ENCODE data around the gene GTF2F1. TPM values are rescaled to one million over a fixed set of nuclear protein-coding genes. Genes with fewer than 3 reads are reported as not detected.
A peak's percentile ranks its signal among the peaks of the same experiment; 100 is the strongest.
"Not testable (repeated sequence)": the region's sequence is repeated elsewhere in the genome, so short reads cannot be mapped to it uniquely, and the experiment has no call there.

GTF2F1 gene
- total and polyA plus RNA-seq, 9 of the 15 experiments (the other 6 are each of a cell fraction or from before 2014, with no cell fraction given), result 4.7 to 75.4 (median 68.4) TPM

GRCh38 chr19:6400062-6400944, 7.3 kb upstream of the GTF2F1 start:
- WGBS (ENCODE audit: insufficient coverage, low coverage, missing lambda C conversion rate), result 57% methylated on average over 18 of the region's 23 CpGs
- ATAC-seq, result peak; percentile 26; the same call in 1 of the 3 replicates
- DNase-seq (ENCODE audit: extremely low read depth in 1 of 4, low spot score in 3 of 4); H3K4me3 ChIP-seq; BruUV-seq (replicated peaks); H3K36me3 ChIP-seq (ENCODE audit: control insufficient read depth, insufficient read depth, low read length); H3K27me3 ChIP-seq (ENCODE audit: control insufficient read depth in 2 of 2, insufficient read depth in 2 of 2, low read length in 2 of 2); H3K4me2 ChIP-seq (ENCODE audit: insufficient read depth, low read length); CTCF ChIA-PET (ENCODE audit: low intra/inter-chr PET ratio); H3K9me1 ChIP-seq (ENCODE audit: control insufficient read depth, insufficient read depth, low read length); H4K20me1 ChIP-seq (replicated peaks; ENCODE audit: control insufficient read depth, insufficient read depth, low read length); H3K79me2 ChIP-seq (ENCODE audit: control insufficient read depth, insufficient read depth, low read length); intact Hi-C loops (cut with micrococcal nuclease); in situ Hi-C loops (cut with MboI); FAIRE-seq; H2AFZ ChIP-seq (ENCODE audit: low read depth, low read length); H3K27ac ChIP-seq (ENCODE audit: extremely low read depth, low read depth, low read length); H3K9me3 ChIP-seq (replicated peaks; ENCODE audit: control insufficient read depth, insufficient read depth, low read depth, low read length): not testable (repeated sequence)
- Histone ChIP-seq H3K9ac (ENCODE audit: insufficient read depth in 1 of 2, low read depth in 2 of 2, low read length in 2 of 2) (peak overlapping the region in 1 of 2 experiments; percentile 50; a peak in 1 of 4 replicates), H3K4me1 (replicated peaks in 1 of 2; ENCODE audit: control insufficient read depth in 2 of 2, insufficient read depth in 2 of 2, low read length in 2 of 2) (peaks cover 0 to 13% of the 10 kb centered on the region in 2 experiments; a peak in 3 of 5 replicates)
- TF ChIP-seq EGR1 (conservative IDR thresholded peaks at IDR 0.05), result peak; percentile 51
- peak; percentile 80 for TF ChIP-seq ZNF121 (CRISPR knock-in tag; conservative IDR thresholded peaks at IDR 0.05)
- POLR2A ChIA-PET, result interaction anchor here (1.0 kb wide), 1 partner anchor 24 kb away, joined by 3 read pairs; the partner anchor contains the start of gene KHSRP

GRCh38 chr19:6396305-6396704, 3.3 kb upstream of the GTF2F1 start:
- Histone ChIP-seq H3K4me3 (no peak overlapping the region), H3K27me3 (ENCODE audit: control insufficient read depth in 2 of 2, insufficient read depth in 2 of 2, low read length in 2 of 2) (no peaks in the 10 kb centered on the region), H3K9me3 (replicated peaks; ENCODE audit: control insufficient read depth, insufficient read depth, low read depth, low read length) (no peaks in the 10 kb centered on the region), H3K27ac (ENCODE audit: extremely low read depth, low read depth, low read length) (no peak overlapping the region), H3K79me2 (ENCODE audit: control insufficient read depth, insufficient read depth, low read length) (peaks cover 18% of the 10 kb centered on the region), H3K36me3 (ENCODE audit: control insufficient read depth, insufficient read depth, low read length) (peaks cover 9% of the 10 kb centered on the region; the same call in 2 of the 3 replicates), H3K9me1 (ENCODE audit: control insufficient read depth, insufficient read depth, low read length) (no peaks in the 10 kb centered on the region), H3K4me2 (ENCODE audit: insufficient read depth, low read length) (no peak overlapping the region), H3K9ac (ENCODE audit: insufficient read depth in 1 of 2, low read depth in 2 of 2, low read length in 2 of 2) (0 out of 4 replicates have a peak overlapping the region, but pooled peaks of 1 of the 2 experiments have one; percentile 1), H2AFZ (ENCODE audit: low read depth, low read length) (no peak overlapping the region), H4K20me1 (replicated peaks; ENCODE audit: control insufficient read depth, insufficient read depth, low read length) (no peaks in the 10 kb centered on the region), H3K4me1 (replicated peaks in 1 of 2; ENCODE audit: control insufficient read depth in 2 of 2, insufficient read depth in 2 of 2, low read length in 2 of 2) (peaks cover 8 to 22% of the 10 kb centered on the region in 2 experiments; a peak in 3 of 5 replicates)
- CTCF ChIA-PET (ENCODE audit: low intra/inter-chr PET ratio), result no interaction called here
- DNase-seq (ENCODE audit: extremely low read depth in 1 of 4, low spot score in 3 of 4), result no peak
- ATAC-seq, result no peak
- POLR2A ChIA-PET, result interaction anchor here (1.4 kb wide), 1 partner anchor 17 kb away, joined by 4 read pairs; no protein-coding TSS in a partner anchor
- in situ Hi-C loops (cut with MboI), result no loop called here
- BruUV-seq (replicated peaks), result no TSS peak
- 74% methylated on average over 9 of the region's 12 CpGs for WGBS (ENCODE audit: insufficient coverage, low coverage, missing lambda C conversion rate)
- no peak for FAIRE-seq
- intact Hi-C loops (cut with micrococcal nuclease), result no loop called here
- TF ChIP-seq ZNF134 (CRISPR knock-in tag; conservative IDR thresholded peaks at IDR 0.05), result no peak
- TF ChIP-seq KDM4B (IDR thresholded peaks at IDR 0.05; ENCODE audit: borderline replicate concordance in 2 of 2, low read depth in 1 of 2), result no peak
- TF ChIP-seq ETV5 (CRISPR knock-in tag; IDR thresholded peaks at IDR 0.05; ENCODE audit: low read depth), result no peak
- TF ChIP-seq PRDM10 (IDR thresholded peaks at IDR 0.05; ENCODE audit: partially characterized antibody), result no peak
- TF ChIP-seq EHMT2 (IDR thresholded peaks at IDR 0.05), result no peak
- TF ChIP-seq ARID3B (CRISPR knock-in tag; IDR thresholded peaks at IDR 0.05; ENCODE audit: borderline replicate concordance), result no peak

Measured in K562 (cell line).